GM19463 (cell line): Measurements from ENCODE around the gene HOXC12.

Source experiments
- ATAC-seq: cut with Tn5 transposase; IDR thresholded peaks from one replicate; pipeline ENCODE4 v1.9.1; 2021; ENCODE audit warnings: mild to moderate bottlenecking, moderate library complexity; ENCODE audit not compliant: unreplicated experiment

Gene HOXC12

DNA sequence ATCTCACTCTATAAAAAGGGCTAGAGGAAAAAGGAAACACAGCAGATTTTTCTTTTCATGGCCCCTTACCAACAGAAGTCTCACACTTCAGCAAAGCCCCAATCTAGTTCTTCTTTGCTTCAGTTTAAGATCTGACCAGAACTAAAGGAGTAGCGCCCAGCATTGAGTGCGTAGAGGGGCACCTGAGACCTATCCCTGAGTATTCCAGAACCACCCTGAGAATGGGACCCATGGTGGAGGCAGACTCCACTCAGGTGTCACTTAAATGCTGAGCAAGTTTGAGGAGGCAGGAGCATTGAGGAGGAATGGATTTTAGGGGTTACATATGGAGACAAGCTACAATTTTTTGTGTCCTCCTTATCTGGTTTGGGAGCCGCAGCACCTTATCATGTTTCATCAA is 16.4 kb downstream of the HOXC12 start:
- ATAC-seq = no peak

DNA sequence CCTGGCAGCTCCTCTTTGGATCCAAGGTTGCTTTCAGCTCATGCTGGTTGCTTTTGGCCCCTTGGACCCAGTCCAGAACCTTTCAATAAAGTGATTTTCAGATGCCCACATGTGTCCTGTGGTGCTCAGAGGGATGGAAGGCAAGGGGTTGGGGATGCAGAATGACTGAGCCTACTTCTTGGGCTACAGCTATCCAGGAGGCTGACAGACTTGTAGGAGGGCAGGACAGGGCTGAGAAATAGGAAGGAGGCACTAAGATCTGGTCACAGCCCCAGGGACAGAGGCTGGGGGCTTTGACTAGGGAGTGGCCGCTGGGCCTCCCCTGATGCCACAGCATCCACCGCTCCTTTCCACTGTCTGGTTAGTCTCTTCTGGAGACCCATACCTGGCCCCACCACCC is 17.0 kb downstream of the HOXC12 start:
- ATAC-seq = no peak

DNA sequence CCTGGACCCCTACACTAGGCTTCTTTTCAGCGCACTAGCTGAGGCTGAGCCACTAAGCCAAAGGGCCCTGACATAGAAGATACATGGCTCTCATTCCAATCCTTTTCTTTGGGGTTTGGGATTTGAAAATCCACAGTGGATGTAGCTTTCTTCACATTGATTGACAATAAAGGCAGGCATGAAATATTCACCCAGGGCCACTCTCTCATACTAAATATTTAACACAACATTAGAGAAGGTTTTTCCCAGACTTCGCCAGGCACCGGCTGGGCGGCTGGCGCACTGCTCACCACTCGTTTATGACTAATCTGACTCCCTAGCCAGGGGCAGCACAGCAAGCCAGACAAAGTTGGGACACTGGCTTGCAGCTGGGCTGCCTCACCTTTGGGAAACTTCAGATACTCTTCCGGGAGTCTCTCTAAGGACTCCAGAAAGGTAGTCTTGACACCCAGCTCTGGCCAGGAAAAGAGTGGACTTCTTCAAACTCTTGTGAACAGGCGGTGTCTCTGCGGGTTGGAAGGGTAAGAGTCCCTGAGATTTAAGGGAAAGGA is 17.5 kb downstream of the HOXC12 start:
- ATAC-seq = no peak

DNA sequence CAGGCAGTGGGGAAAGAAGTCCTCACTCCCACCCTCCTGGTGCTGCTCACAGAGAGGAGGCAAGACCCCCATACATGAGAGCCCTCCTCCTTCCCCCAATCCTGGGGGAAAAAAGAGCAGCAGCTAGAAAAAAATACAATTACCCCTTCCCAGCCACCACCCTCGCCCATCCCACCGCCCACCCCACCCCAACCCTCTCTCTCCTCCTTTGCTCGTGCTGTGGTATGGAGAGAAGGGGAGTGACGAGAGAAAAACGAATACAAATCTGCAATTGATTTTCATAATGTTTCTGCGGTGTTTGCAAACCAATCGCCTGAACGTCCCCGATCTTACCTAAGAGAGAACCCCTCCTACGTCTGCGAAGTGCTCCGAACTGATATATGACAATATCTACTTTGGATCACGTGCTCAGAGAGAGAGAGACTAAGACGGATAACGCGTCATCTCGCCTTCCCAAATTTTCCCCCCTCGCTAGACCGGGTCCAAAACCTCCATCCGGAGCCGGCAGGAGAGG is 18.1 kb downstream of the HOXC12 start, which contains the start of gene HOXC11:
Gene HOXC11, plus strand, starts transcription at position 405 of the 514 bp plus-strand sequence. CDS start 116 bp downstream, outside the sequence.
- ATAC-seq = no peak

DNA sequence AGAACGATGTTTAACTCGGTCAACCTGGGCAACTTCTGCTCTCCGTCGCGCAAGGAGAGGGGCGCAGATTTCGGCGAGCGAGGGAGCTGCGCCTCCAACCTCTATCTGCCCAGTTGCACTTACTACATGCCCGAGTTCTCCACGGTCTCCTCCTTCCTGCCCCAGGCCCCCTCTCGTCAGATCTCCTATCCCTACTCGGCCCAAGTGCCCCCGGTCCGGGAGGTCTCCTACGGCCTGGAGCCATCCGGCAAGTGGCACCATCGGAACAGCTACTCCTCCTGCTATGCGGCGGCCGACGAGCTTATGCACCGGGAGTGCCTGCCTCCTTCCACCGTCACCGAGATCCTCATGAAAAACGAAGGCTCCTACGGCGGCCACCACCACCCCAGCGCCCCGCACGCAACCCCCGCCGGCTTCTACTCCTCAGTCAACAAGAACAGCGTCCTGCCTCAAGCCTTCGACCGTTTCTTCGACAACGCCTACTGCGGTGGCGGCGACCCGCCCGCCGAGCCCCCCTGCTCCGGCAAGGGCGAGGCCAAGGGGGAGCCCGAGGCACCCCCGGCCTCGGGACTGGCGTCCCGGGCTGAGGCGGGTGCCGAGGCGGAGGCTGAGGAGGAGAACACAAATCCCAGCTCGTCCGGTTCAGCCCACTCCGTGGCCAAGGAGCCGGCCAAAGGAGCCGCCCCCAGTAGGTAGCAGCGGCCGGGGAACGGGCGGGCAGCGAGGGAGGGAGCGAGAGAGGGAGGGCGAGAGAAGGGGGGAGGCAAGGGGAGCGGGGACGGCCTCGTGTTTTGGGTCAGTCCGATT is 18.7 kb downstream of the HOXC12 start:
- no peak for ATAC-seq

DNA sequence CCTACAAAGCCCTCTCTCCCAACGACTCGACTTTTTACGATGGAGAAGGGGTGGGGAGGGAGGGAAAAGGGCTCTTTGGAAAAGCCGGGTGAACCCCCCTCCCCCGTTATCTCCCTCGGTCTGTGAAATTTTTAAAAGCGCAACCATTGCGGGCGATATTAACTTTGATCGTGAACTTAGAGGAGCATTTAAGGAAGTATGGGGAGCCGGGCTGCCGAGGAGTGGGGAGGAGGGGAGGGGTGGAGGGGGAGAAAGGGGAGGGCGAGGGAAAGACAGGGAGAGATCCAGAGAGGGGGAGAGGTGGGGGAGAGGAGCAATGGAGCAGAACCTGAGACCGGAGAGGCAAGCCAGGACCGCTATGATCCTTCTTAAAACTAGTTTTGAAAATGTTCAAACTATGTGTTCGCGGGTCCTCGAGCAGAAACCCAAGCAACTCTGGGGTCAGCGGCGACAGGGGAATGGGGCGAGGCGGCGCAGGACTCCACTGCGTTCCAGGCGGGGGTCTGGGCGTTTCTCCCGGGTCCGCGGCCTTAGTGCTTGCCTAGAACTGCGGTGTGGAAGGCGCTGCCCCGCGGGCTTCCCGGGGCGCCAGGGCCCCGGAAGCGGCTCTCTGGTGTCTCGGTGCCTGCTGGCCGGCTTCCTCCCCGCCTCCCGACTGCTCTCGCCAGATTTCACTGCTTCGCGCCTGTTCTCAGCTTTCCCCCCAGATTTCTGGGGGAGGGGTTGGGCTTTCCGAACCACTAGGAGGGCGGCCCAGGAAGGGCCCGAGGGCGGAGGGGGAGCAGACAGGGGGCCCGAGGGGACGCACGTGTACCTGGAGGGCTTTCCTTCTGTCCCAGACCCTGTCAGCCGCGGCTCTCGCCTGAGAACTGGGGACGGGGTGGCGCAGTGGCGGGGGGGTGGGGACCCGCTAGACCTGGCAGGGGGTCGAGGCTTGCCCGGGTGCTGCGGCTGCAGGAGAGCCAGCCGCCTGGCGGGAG is 19.7 kb downstream of the HOXC12 start, which contains the start of gene HOTAIR:
Gene HOTAIR, minus strand, starts transcription at position 871 of the 980 bp plus-strand sequence.
- ATAC-seq = no peak

DNA sequence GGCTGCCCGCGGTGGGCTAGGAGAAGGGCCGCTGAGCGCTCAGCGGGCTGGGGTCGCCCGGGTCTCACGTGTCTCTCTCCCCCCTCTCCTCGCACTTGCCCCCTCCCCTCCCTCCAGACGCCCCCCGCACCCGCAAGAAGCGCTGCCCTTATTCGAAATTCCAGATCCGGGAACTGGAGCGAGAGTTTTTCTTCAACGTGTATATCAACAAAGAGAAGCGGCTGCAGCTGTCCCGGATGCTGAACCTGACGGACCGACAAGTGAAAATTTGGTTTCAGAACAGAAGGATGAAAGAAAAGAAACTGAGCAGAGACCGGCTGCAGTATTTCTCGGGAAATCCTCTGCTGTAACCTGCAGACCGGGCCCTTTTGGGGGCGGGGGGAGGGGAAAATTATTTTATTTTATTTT is 20.4 kb downstream of the HOXC12 start:
- no peak for ATAC-seq

DNA sequence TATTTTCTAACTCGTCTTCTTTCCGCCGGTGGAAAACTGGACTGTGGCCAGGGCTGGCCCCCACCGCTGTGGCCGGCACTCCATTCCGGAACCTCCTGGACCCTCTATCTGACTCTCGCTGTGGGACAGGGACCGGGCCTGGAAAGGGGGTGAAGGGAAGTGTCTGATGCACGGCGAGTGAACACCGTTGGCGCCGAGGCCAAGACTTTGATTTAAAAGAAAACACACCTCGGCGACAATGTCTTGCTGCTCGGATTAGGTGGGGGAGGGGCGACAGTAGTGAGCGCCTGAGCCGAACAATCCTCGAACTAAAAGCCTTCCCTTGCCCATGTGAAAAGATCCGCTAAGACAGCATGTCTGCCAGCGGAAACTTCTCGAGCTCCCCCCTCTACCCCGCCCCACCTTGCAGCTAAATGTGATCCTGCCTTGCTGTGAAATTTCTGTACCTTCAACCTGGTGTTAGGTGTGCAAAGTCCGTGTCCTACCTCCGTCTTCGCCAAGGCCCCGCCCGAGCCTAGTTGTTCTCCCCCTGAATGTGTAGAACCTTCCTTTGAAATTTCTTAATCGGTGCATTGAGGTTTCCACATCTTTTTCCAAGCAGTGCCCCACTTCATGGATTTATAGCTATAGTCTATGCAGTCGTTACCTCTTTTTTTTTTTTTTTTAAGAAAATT is 20.9 kb downstream of the HOXC12 start:
- ATAC-seq = no peak

DNA sequence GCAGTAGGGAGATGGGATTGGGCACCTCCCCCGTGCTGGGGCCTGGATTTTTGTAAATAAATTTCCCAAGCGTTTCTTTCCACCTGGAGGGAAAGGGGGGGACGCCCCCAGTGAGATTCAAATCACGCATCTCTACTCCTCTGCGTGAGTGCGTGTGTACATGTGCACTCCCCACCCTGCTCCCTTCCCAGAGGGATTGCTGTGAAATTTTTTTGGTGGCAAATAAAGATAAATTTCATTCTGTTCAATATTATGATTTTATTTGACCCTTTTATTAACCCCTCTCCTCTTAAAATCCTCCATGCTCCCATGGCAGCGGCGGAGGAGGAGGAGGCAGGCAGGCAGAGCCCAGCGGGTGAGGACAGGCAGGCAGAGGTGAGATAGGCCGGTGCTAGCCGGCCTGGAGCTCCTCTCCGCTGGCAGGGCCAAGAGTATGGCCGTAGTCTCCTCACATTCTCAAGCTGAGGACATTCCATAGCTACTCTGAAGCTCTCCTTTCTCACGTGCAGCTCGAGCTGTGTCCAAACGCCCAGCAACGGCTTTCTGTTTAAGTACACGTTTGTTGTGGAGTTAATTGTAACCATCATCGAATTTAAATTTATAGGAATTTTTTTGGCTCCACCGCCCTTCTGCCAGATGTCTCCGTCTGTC is 21.6 kb downstream of the HOXC12 start:
- no peak for ATAC-seq

DNA sequence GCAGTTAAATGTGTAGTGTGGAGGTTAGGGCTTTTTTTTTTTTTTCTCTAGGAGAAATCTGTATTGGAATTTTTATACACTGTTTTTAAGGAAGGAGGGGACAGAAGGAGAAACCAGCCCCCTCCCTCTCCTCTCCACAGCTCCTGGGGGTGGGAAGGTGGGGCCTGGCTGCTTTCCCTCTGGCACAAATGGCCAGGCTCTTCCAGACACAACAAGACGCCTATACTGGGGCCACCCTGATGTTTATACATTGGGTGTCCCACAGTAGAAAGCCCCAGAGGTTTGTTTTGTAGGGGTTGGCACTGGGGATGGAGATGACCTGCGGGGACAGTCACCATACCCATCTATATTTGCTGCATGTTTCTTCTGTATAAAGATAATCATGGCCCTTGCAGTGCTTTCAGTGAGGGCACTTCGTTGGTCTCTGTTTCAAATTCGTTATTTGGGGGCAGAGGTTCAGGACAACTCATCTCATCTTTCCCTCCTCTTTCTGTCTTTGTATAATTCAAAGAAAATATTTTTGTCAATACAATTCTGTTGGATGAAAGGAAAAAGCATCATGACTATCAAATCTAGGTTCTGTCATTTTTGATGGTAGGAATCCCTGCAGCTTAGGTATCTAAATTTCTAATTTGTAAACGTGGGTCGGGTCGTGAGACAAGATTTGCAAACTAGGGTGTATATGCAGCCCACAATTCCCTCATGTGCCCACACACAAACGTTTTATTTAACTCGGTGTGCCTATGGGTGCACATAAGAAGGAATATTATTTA is 22.3 kb downstream of the HOXC12 start:
- ATAC-seq = no peak

DNA sequence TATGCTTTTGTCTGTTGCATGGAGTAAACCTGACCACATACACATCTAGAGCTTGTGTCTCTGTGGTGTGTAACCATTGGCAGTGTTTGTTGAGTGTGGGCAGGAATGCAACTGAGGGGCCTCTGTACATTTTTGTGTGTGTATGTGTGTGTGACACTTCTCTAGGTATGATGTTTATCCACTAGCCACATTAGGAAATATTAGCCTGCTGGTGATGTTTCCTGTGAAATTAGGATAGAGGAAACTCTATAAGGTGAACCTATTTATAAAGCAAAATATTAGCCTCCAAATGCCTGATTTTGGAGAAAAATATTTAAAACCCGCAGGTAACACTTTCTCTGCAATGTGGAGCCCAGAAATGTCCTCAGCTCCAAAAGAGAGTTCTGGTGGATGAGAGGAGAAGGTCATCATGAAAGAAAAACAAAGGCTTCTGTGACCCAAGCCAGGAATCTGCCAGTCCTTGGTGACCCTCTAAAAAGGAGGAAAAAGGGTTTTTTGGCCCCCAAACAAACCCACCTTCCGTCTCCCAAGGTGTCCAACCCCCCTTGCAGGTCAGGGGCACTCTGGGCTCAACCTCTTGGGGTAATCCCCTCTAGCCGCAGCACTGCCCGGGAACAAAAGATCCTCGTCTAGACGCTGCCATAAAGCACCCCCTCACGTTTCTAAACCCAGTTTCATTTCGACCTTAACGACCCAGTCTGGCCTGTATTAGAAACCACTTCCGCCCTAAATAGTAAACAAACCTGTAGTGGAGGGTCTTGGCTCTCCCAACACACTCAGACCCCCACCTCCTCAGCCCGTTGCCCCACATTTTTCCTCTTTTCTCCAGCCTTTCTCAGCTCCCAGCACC is 23.1 kb downstream of the HOXC12 start:
- no peak for ATAC-seq

DNA sequence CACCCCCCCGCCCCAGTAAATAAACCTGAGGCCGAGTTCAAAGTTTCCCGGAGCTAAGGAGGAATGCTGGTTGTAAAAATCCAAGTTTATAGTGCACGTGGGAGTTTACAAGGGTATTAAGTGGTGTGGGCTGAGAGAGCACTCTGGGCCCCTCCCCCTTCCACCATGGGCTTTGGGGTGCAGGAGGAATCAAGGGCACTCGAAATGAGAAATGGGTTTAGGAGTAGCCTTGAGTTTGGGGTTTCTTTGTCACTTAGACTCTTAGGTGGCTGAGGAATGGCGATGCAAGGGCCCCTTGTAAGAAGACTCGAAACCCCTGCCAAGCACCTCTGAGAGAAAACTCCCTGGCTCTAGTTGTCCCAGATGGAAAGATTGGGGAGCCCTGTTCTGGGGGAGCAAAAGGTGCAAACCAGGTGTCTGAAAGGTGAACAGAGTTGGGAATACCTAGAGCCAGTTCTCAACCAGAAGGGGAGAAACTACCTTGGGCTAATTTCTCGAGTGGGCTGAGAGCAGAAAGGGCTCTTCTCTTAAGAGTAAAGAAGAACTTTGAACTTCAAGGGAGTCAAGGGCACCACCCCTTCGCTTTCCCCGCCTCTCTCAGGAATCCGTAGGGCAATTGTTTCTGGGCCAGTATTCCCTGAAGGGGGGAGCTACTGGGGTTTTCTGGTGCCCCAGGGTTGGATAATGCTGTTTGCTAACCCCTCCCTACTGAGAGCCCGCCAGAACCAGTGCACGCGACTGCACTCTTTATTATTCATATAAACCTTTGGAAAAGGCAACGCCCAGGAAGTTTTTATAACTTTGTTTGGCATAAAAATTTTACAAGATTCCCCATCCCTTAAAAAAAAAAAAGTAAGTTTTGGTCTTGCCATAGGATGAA is 24.0 kb downstream of the HOXC12 start:
- no peak for ATAC-seq

DNA sequence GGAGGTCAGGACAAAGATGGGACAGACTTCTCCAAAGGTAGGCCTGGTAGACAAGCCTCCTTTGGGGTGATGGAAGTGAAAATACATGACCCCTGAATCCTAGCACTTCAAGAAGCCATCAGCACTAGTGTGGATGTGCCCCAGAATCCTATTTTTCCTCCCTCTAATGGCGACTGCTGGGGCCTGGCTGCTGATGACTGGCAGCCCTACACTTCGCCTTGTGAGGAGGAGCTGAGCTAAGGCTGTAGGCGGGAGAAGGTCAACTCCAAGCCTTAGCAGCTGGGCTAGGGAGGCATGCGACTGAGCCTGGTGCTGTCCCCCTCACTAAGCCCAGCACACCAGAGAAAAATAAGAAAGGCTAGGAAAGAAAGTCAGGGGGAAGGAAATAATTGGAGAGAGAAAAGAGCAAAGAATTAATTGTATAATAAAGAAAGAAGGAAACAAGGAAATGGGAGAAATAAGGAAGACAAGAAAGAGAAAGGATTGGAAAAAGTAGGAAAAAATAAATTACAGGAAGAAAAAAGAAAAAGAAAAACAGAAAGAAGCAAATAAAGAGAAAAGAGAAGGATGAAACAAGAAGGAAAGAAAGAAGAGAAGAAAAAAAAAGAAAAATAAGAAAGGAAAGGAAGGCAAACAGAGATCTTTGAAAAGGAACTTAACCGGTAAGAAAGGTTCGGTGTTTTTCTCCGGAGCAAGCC is 25.6 kb downstream of the HOXC12 start:
- ATAC-seq = no peak

DNA sequence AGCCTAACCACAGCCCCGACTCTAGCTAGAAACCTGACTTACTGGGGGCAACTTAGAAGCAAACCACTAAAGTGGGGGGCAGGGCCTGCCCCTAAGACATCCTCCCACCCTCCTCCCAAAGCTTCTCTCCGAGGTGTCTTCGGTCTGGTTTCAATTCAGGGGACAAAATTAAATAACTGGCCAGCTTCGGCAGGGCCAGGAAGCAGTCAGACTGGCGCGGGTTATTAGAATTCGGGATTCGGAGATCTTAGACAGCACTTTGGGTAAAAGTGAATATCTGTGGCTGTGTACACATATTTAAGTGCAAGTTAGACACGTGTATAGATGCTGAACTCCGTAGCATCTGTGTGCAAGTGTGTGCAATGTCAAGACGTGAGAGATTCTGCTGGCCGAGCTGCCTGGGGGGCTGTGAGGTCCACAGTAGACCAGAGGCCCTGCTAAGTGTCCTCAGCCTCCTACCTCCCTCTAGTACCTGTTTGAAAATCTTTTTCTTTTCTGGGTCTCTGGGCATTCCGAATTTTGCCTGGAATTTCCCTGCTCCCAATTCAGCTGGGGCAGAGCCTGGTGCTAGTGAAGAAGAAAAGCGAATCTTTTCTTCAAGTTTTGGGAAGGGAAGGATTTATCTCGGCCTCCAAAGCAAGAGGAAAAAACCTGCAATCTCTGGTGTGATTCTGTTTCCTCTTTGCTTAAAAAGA is 26.2 kb downstream of the HOXC12 start:
- ATAC-seq = no peak

DNA sequence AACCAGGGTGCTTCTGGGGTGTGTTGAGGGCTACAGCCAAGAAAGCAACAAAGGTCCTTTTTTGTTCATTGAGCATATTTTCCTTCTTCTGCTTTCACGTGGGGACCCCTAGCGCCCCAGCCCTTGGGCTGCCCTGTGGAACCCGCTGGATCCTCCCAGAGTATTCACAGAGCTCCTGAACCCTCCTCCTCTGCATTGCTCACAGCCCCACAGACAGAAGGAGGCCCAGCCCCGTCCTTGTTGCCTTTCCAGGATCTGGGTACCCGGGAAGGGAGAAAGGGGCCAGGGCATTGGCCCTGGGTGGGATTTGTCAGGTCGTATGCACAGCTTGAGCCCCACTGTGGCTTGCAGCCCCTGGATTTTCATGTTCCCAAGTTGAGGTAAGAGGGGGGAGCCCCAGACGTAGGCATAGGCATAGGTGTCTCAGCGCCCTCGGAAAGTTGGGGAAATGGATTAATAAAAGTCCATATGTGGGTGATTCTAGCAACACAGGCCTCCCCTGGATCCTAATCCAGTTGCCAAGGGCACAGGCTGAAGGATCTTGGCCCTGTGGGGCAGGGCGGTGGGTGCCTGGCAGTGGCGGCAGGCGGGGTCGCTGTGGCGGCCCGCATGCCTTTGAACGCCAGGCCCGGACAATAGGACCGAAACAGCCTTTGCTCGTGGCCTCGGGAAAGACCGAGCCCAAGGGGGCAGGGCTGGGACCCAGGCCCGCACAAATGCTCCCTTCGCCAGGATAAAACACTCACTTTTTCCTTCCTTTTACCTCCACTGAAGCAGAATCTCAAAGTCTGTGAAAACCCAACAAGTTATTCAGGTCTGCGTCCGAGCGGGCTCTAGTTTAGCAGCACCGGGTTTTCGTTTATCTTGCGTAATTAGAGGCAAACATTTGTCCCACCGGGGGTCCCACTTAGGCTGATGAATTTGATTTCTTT is 27.2 kb downstream of the HOXC12 start:
- ATAC-seq = no peak
